Measurements from ENCODE around the gene TCEA2. TPM values are rescaled to one million over a fixed set of nuclear protein-coding genes. Genes with fewer than 3 reads are reported as not detected.
A peak's percentile ranks its signal among the peaks of the same experiment; 100 is the strongest.

The TCEA2 gene
- 10 to 100 TPM; 44.7 to 46.4 TPM for total RNA-seq
- long read RNA-seq, partial matches to known transcripts = 0 of 2 reads
- long read RNA-seq, other reads (novel, unspliced or antisense) = 1 of 2 reads

GRCh38 chr20:64062596-64063388 is at the start of gene TCEA2:
TCEA2 (plus strand) TSS chr20:64063198; CDS start chr20:64063313, 115 bp downstream.
- intact Hi-C loops (cut with DNase I) = no loop called here
- ATAC-seq (peak; percentile 95 to 96), DNase-seq (peak; percentile 99)

- DNase-seq (no peak), ATAC-seq (no peak)
- intact Hi-C loops (cut with DNase I) = no loop called here
These were observed 47.4 kb upstream of the TCEA2 start for GRCh38 chr20:64015635-64016034.

GRCh38 chr20:64021124-64021975 is 41.6 kb upstream of the TCEA2 start:
- no peak for ATAC-seq

GRCh38 chr20:64022671-64023360 is 40.2 kb upstream of the TCEA2 start:
- ATAC-seq = no peak
- no peak for DNase-seq
- intact Hi-C loops (cut with DNase I) = no loop called here

More at GRCh38 chr20:64021124-64021975, 41.6 kb upstream of the TCEA2 start:
- DNase-seq = no peak
- intact Hi-C loops (cut with DNase I) = no loop called here

DNA sequence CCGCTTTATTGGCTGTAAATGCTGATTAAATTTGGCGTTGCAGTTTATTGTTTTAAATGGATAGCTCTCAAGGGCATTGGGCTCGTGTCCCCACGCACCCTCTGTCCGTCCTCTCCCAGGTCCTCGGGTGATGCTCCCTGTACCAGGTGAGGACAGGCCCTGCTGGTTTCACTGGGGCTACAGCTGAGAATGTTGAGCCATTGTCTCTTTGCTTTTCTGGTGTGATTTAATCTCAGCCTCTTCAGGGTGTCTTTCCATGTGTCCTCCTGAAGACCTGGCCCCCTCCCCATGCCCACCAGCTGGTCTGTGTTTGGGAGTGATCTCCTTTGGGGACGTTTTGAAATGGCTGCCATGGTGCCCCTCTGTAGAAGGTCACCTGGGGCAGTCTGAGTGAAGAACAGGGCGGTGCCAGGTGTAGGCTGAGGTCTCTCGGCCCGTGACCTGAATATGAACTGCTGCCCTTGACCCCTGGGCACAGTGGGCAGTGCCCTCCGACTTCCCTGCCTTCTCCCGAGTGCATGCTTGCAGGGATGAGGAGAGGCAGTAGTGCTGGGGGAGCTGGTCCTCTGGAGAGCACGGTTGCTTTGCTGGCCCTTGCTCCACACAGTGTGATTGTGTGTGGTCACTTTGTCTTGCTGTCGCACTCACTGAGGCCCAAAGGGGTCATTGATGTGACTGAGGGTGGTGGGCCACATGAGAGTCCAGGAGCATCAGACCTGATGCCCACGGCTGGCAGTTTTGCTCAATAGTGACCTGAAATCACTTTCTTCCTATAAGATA is 39.4 kb upstream of the TCEA2 start:
- intact Hi-C loops (cut with DNase I) = no loop called here
- no peak for ATAC-seq
- no peak for DNase-seq

GRCh38 chr20:64024141-64024990 is 38.6 kb upstream of the TCEA2 start:
- intact Hi-C loops (cut with DNase I) = no loop called here
- ATAC-seq (no peak), DNase-seq (no peak)

DNA sequence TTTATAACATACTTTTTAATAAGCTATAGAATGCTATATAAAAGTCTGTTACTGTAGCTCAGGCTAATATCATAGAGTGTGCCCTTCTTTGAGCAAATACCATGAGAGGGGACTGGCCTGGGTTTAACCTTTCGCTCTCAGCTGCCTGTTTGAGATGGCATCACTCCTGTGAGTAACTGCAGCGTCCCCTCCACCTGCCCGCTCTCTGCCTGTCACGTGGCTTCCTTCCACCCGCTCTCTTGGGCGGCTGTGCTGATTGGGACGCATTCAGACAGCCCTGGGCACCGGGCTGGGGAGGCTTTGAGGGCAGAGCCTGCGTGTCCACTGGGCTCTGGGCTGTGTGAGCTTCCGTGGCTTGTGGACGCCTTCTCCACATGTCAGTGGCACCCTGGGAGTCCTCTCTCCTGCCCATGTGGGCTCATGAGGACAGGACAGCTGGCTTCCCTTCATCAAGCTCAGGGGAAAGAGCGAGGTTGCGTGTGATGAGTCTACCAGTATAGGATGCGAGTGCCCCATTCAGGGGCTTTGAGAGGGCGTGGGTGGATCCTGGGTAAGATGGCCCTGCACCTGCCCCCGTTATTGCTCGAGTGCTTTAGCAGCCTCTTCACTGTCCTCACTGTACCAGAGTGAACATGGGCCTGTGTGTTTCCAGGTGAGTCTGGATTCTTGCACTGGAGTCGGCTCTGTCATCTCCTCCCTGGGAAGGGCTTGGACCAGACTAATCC is 37.7 kb upstream of the TCEA2 start:
- ATAC-seq (no peak), DNase-seq (no peak)
- intact Hi-C loops (cut with DNase I) = no loop called here

DNA sequence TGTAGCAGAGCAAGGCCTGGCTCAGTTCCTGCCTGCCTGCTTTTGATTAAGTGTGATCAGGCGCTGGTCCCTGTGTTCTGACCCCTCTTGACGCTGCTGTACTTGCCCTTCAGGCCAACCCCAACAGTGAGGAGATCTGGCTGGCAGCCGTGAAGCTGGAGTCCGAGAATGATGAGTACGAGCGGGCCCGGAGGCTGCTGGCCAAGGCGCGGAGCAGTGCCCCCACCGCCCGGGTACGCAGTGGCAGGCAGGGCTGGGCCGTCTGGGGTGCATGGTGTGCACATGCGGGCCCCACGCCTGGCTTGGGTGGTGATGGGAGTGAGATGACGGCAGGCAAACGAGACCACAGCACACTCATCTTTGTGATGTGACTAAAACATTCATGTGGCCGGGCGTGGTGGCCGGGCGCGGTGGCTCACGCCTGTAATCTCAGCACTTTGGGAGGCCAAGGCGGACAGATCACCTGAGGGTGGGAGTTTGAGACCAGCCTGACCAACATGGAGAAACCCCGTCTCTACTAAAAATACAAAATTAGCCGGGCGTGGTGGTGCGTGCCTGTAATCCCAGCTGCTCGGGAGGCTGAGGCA is 37.1 kb upstream of the TCEA2 start:
- ATAC-seq (no peak), DNase-seq (no peak)
- intact Hi-C loops (cut with DNase I) = no loop called here

GRCh38 chr20:64027981-64028685 is 34.9 kb upstream of the TCEA2 start:
- intact Hi-C loops (cut with DNase I) = no loop called here
- no peak for DNase-seq
- ATAC-seq = no peak

DNA sequence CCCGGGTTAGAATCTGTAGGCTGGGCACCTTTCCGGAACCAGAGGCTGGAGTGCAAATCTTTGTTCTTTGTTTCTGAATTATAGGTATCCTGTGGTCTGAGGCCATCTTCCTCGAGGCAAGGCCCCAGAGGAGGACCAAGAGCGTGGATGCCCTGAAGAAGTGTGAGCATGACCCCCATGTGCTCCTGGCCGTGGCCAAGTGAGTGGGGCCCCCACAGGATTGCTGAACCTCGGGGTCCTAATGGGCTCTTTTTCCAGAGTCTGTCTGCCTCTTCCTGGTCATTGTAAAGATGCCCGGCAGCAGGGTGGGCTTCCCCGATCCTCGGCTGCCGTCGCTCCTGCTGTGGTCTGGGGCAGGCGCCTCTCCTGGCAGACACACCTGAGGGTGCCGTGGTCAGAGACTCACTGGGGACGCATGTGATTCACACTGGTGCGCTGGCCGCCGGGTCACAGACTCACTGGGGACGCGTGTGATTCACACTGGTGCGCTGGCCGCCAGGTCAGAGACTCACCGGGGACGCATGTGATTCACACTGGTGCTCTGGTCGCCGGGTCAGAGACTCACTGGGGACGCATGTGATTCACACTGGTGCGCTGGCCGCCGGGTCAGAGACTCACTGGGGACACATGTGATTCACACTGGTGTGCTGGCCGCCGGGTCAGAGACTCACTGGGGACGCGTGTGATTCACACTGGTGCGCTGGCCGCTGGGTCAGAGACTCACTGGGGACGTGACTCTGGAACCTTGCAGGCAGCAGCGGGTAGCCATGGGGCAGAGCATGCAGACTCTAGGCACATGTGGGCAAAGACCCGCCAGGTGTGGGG is 33.5 kb upstream of the TCEA2 start:
- DNase-seq (no peak), ATAC-seq (no peak)
- intact Hi-C loops (cut with DNase I) = no loop called here

GRCh38 chr20:64030371-64031134 is 32.4 kb upstream of the TCEA2 start:
- ATAC-seq (no peak), DNase-seq (no peak)
- intact Hi-C loops (cut with DNase I) = no loop called here

- intact Hi-C loops (cut with DNase I) = no loop called here
- DNase-seq (no peak), ATAC-seq (no peak)
These were observed 31.1 kb upstream of the TCEA2 start for GRCh38 chr20:64031822-64032314.

DNA sequence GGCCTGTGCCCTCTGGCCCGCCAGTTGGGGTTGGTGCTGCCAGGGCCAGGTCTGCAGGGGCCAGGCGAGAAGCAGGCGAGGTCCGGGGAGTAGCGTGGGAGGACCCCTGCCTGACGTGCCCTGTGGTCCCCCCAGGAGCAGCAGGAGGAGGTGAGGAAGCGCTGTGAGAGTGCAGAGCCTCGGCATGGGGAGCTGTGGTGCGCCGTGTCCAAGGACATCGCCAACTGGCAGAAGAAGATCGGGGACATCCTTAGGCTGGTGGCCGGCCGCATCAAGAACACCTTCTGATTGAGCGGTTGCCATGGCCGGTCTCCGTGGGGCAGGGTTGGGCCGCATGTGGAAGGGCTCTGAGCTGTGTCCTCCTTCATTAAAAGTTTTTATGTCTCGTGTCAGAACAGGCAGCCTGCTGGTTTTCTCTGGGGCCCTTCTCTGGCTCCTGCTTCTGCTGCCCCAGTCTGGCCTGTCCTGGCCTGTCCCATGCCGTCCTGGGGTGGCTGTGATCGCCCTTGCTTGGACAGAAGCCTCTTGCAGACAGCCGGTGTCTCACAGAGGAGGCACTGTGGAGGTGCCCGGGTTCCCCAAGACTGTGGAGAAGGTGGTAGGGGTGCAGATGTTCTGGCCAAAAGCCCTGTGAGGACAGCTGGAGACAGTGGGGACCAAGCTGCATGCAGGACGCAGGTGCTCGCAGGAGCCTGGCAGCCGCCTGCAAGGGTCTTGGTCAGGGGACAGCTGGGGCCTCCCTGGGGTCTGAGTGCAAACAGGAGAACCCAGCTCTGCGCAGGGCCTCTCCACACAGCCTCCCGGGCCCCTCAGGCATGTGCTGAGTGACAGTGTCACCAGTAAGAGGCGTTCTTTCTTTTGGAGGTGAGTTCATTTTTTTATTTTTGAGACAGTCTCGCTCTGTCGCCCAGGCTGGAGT is 30.0 kb upstream of the TCEA2 start:
- intact Hi-C loops (cut with DNase I) = no loop called here
- DNase-seq (no peak), ATAC-seq (no peak)
